ENCODE results near the gene EEF1E1.

DNA sequence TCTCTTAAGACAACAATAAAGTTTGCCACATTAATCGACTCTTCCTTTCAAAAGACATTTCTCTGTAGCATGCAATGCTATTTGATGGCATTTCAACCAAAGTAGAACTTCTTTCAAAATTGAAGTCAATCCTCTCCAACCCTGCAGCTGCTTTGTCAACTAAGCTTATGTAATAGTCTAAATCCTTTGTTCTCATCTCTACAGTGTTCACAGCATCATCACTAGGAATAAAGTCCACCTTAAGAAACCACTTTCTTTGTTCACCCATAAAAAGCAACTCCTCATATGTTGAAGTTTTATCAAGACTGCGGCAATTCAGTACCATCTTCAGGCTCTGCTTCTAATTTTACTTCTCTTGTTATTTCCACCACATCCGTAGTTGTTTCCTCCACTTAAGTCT lies 26.6 kb downstream of the EEF1E1 start:
- TF ChIP-seq, protein P1, sequence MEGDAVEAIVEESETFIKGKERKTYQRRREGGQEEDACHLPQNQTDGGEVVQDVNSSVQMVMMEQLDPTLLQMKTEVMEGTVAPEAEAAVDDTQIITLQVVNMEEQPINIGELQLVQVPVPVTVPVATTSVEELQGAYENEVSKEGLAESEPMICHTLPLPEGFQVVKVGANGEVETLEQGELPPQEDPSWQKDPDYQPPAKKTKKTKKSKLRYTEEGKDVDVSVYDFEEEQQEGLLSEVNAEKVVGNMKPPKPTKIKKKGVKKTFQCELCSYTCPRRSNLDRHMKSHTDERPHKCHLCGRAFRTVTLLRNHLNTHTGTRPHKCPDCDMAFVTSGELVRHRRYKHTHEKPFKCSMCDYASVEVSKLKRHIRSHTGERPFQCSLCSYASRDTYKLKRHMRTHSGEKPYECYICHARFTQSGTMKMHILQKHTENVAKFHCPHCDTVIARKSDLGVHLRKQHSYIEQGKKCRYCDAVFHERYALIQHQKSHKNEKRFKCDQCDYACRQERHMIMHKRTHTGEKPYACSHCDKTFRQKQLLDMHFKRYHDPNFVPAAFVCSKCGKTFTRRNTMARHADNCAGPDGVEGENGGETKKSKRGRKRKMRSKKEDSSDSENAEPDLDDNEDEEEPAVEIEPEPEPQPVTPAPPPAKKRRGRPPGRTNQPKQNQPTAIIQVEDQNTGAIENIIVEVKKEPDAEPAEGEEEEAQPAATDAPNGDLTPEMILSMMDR (conservative IDR thresholded peaks at IDR 0.05 in 1 of 2, IDR thresholded peaks at IDR 0.05 in 1 of 2; ENCODE audit: low read depth in 1 of 2, low read length in 2 of 2), result no peak
- TF ChIP-seq EZH2 (IDR thresholded peaks at IDR 0.05; ENCODE audit: low read length, missing control alignments), result no peak

Data from fibroblast of lung (primary cell).